Testis (tissue), 2 donors: ENCODE data around the gene DPH3.

Experiments
- CTCF ChIP-seq, 3 experiments: fragments of 450-650 bp in 2 of 3; fragments of 200-600 bp in 1 of 3; sonication (generic) in 1 of 3; IDR thresholded peaks; one replicate each; pipeline ENCODE4 v1.5.1; 2016 to 2019; ENCODE audit warnings: antibody characterized with exemption in 3 of 3, mild to moderate bottlenecking in 2 of 3, moderate library complexity in 1 of 3
- POLR2A ChIP-seq: fragments of 450-650 bp; IDR thresholded peaks from one replicate; pipeline ENCODE4 v1.6.1; 2017; ENCODE audit warnings: antibody characterized with exemption, mild to moderate bottlenecking, moderate library complexity

GRCh38 chr3:16233806-16234205 lies 30.9 kb downstream of the DPH3 start:
- TF ChIP-seq CTCF (IDR thresholded peaks at IDR 0.05) = no peak
- TF ChIP-seq POLR2A = no peak
